Gastrocnemius medialis (tissue), 4 donors: ENCODE results near the gene ANGEL1. TPM values are rescaled to one million over a fixed set of nuclear protein-coding genes. Genes with fewer than 3 reads are reported as not detected.
A peak's percentile ranks its signal among the peaks of the same experiment; 100 is the strongest.

ENCODE experiments used
- ATAC-seq, 2 donors: fragments of 150-250 bp; one replicate each; pipeline ENCODE4 v1.9.1; 2016
- DNase-seq, 2 donors: peaks; one replicate each; pipeline ENCODE4 v3.0.0-alpha.2; 2019
- H3K27ac ChIP-seq, 4 donors: fragments of 200-600 bp; sonication (generic); 1 replicate in 1 of 4; 2 replicates in 3 of 4; pipeline ENCODE4 v1.5.1; 2016 to 2018; ENCODE audit warnings: mild to moderate bottlenecking in 2 of 4, moderate library complexity in 1 of 4
- H3K27me3 ChIP-seq, 3 donors: fragments of 200-600 bp; sonication (generic) in 2 of 3; 1 replicate in 1 of 3; 2 replicates in 2 of 3; pipeline versions ENCODE4 v1.5.1 to v1.6.0; 2016 to 2019; ENCODE audit warnings: mild to moderate bottlenecking in 1 of 3, moderate library complexity in 1 of 3
- H3K36me3 ChIP-seq, 2 donors: fragments of 200-600 bp; sonication (generic) in 1 of 2; one replicate each; pipeline ENCODE4 v1.5.1; 2017 to 2018
- H3K4me1 ChIP-seq, 2 donors: fragments of 200-600 bp; sonication (generic) in 1 of 2; one replicate each; pipeline ENCODE4 v1.5.1; 2016 to 2017; ENCODE audit warnings: mild to moderate bottlenecking in 2 of 2
- H3K4me3 ChIP-seq, 4 donors: fragments of 200-600 bp; sonication (generic) in 3 of 4; 1 replicate in 1 of 4; 2 replicates in 3 of 4; pipeline ENCODE4 v1.5.1; 2016 to 2019; ENCODE audit warnings: mild to moderate bottlenecking in 2 of 4
- H3K9me3 ChIP-seq, 3 donors: fragments of 200-600 bp; sonication (generic) in 2 of 3; 1 replicate in 1 of 3; 2 replicates in 2 of 3; pipeline ENCODE4 v1.5.1; 2016 to 2019
- POLR2A ChIP-seq, 2 donors: fragments of 450-650 bp; IDR thresholded peaks; one replicate each; pipeline ENCODE4 v1.6.1; 2017; ENCODE audit warnings: antibody characterized with exemption in 2 of 2, mild to moderate bottlenecking in 2 of 2, moderate library complexity in 2 of 2
- in situ Hi-C, 4 donors: fragments of 200-750 bp; cut with MboI; loops; one replicate each; pipeline versions ENCODE4 v1.15.0 to v1.8.0; 2017; ENCODE audit warnings: low sequenced_read_pairs in 4 of 4
- intact Hi-C: fragments of 100-400 bp; cut with DNase I; formaldehyde crosslinking; loops from one replicate; pipeline ENCODE4 v1.15.1; 2023; ENCODE audit warnings: low total_unique reads
- total RNA-seq, 4 donors: library from RNA; depleted of rRNA; stranded (reverse); fragments of >200 nt; gene quantifications; one replicate each; pipeline versions ENCODE4 v1.1.0 to v1.2.3, GENCODE V29; 2016
- TF ChIP-seq, protein P1 (sequence below), 5 experiments: fragments of 450-650 bp in 3 of 5; fragments of 200-600 bp in 2 of 5; sonication (generic) in 2 of 5; IDR thresholded peaks in 4 of 5; conservative IDR thresholded peaks in 1 of 5; 1 replicate in 4 of 5; 2 replicates in 1 of 5; pipeline ENCODE4 v1.5.1; 2016 to 2019; ENCODE audit warnings: antibody characterized with exemption in 5 of 5, mild to moderate bottlenecking in 3 of 5, moderate library complexity in 3 of 5

ANGEL1 gene
- total RNA-seq, 4 donors from 2014 or later: 8.6 to 16.9 (median 12.7) TPM

DNA sequence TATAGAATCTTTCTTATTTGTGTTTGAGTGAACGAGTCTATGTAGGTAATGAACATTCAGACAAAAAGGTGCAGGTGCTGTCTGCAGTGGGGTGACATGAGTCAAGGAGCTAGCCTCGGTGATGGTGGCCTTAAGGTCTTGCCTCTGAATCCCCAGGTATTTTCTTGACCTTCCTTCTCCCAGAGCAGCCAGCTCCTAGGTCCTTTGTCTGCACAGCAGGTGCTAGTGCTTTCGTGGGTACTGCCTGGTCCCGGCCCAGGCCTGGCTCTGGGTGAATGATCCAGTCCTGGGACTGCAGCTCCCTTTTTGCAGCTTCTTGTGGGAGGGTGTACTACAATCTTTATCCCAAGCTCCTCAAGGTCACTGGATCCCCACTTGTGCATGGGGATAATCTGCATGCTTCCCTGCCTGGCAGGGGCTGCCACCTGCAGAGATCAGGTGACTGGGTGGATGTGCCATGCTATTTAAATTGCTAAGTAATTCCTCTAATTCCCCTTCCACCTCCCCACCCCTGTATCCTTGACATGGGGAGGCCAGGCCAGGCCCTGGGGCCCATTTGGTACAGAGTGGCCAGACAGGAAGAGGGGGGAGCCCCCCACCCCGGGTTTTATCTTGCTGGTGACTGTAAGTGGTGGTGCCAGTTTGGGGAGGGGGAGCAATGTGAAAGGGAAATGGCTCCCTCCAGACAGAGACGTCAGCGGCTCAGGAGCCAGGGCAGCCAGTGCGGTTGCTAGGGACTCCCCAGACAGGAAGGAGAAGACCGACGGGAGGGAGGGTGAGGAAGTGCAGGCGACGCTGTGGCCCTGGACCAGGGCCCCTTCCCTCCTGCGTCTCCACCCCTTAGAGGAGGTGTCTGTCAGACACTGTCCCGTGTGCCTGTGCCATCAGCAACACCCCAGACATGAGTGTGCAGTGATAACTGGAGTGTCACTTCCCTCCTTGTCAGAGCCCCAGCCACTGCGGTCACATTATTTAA lies 44.7 kb downstream of the ANGEL1 start:
- ATAC-seq: peak in 1 of 2 donors; percentile 35
- no peak for DNase-seq
- no peak overlapping the region for H3K4me3 ChIP-seq
- no peak for TF ChIP-seq POLR2A (IDR thresholded peaks at IDR 0.05)
- TF ChIP-seq, protein P1, sequence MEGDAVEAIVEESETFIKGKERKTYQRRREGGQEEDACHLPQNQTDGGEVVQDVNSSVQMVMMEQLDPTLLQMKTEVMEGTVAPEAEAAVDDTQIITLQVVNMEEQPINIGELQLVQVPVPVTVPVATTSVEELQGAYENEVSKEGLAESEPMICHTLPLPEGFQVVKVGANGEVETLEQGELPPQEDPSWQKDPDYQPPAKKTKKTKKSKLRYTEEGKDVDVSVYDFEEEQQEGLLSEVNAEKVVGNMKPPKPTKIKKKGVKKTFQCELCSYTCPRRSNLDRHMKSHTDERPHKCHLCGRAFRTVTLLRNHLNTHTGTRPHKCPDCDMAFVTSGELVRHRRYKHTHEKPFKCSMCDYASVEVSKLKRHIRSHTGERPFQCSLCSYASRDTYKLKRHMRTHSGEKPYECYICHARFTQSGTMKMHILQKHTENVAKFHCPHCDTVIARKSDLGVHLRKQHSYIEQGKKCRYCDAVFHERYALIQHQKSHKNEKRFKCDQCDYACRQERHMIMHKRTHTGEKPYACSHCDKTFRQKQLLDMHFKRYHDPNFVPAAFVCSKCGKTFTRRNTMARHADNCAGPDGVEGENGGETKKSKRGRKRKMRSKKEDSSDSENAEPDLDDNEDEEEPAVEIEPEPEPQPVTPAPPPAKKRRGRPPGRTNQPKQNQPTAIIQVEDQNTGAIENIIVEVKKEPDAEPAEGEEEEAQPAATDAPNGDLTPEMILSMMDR (IDR thresholded peaks at IDR 0.05 in 4 of 5, conservative IDR thresholded peaks at IDR 0.05 in 1 of 5): no peak
- intact Hi-C loops: no loop called here
- in situ Hi-C loops: no loop called here
- H3K27ac ChIP-seq: peak overlapping the region; percentile 44 to 68 (median 58)
- H3K4me1 ChIP-seq: peaks cover 12 to 19% of the 10 kb centered on the region in 2 donors
- no peaks in the 10 kb centered on the region for H3K36me3 ChIP-seq
- no peaks in the 10 kb centered on the region for H3K9me3 ChIP-seq
- H3K27me3 ChIP-seq: peaks cover 4 to 7% (median 6%) of the 10 kb centered on the region in 3 donors

DNA sequence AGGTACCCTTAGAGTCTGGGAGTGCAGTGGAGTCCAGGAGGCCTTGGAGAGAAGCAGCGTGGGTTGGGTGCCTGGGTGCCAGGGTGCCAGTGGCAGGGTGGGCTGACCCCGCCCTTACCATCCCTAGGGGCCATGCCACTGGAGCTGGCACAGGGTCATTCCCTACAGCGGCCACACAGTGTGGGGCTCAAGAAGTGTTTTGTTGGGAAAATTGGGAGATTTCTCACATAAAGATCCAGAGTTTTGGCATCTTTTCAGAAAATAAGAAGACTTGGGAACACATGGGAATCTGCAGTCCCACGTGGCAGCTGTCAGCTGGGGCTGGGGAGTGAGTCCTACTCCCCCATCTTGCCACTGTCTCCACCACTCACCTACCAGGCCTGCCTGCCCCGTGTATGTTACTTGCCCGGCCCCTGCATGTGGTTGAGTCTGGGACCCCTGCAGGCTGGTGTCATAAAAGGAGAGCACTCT lies 47.2 kb downstream of the ANGEL1 start:
- H3K27ac ChIP-seq: peak overlapping the region in 2 of 4 donors; percentile 50 to 73
- H3K27me3 ChIP-seq: peaks cover 10 to 14% (median 10%) of the 10 kb centered on the region in 3 donors
- no peaks in the 10 kb centered on the region for H3K36me3 ChIP-seq
- H3K9me3 ChIP-seq: no peaks in the 10 kb centered on the region
- in situ Hi-C loops (no loop called here), intact Hi-C loops (no loop called here)
- ATAC-seq: no peak
- TF ChIP-seq POLR2A (IDR thresholded peaks at IDR 0.05): no peak
- DNase-seq: no peak
- peaks cover 17 to 18% of the 10 kb centered on the region in 2 donors for H3K4me1 ChIP-seq
- no peak overlapping the region for H3K4me3 ChIP-seq

DNA sequence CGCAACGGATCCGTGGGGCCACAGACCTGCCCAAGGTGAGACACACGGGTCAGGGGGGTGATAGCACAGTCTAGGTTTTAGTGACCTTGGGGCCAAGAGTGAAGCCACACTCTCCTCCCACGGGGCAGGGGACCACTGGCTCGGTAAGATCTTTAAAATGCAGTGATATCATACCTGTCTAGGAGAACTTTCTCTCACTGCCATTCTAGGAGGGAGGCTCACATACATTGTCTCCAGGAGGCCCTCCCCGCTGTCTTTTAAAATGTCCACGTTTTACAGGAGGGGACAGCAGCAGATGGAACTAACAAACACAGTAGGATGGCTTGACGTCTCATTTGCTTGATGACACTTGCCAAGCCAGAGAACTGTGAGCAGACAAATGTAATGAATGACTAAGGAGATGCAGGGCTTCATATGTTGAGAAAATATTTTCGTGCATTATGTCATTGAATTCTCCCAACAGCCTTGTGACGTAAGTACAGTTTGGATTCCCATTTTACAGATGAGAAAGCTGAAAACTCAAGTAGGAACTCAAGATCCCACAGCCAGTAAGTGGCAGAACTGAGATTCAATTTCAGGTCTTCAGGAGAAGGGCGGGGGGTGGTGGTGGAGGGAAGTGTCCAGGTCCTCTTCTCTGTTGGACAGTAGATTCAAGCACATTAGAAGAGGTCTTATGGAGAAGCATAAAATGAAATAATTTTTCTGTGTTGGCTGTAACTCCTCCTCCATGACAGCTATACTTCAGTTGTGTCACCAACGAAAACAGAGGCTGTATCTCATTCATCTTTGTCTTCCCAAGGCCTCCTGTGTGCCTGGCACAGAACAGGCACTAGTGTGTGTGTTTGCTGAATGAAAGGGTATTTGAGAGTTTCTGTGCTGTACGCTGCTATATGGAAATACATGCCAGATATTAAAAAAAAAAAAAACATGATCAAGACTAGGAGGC lies 49.3 kb downstream of the ANGEL1 start:
- DNase-seq (no peak), ATAC-seq (no peak)
- Histone ChIP-seq H3K4me1 (peaks cover 15 to 18% of the 10 kb centered on the region in 2 donors), H3K36me3 (no peaks in the 10 kb centered on the region), H3K4me3 (peak overlapping the region; percentile 66 to 80 (median 76)), H3K9me3 (no peaks in the 10 kb centered on the region), H3K27me3 (peaks cover 10 to 14% (median 10%) of the 10 kb centered on the region in 3 donors), H3K27ac (peak overlapping the region; percentile 45 to 73 (median 66))
- TF ChIP-seq, protein P1 (IDR thresholded peaks at IDR 0.05 in 4 of 5, conservative IDR thresholded peaks at IDR 0.05 in 1 of 5): no peak
- TF ChIP-seq POLR2A (IDR thresholded peaks at IDR 0.05): no peak
- in situ Hi-C loops (no loop called here), intact Hi-C loops (loop anchor here (5.0 kb wide), 1 partner anchor 41 kb away; no protein-coding TSS in a partner anchor)

DNA sequence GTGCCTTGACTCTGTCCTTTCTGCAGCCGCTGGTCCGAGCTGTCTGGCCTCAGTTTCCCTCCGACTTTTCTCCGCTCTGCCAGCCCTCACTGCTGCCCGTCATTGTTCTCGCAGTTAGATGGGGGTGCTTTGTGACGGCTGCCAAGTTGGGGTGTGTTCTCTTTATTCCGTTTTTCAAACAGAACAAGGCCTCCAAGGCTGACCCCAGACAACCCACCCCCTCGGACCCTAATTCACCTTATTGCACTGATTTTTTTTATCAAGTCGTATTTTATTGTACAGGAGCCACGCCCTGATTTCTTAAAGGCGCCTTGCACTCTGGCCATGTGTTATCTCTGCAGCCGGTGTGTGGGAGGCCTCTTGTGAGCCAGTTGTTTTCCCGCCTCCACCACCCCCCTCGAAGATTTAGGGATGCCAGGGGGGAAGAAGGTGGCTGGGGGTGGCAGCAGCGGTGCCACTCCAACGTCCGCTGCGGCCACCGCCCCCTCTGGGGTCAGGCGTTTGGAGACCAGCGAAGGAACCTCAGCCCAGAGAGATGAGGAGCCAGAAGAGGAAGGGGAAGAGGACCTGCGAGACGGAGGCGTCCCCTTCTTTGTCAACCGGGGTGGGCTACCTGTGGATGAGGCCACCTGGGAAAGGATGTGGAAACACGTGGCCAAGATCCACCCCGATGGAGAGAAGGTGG lies 50.1 kb downstream of the ANGEL1 start:
- DNase-seq: no peak
- intact Hi-C loops: loop anchor here (5.0 kb wide), 1 partner anchor 40 kb away; no protein-coding TSS in a partner anchor
- TF ChIP-seq, protein P1 (IDR thresholded peaks at IDR 0.05 in 4 of 5, conservative IDR thresholded peaks at IDR 0.05 in 1 of 5): no peak
- TF ChIP-seq POLR2A (IDR thresholded peaks at IDR 0.05): no peak
- in situ Hi-C loops: no loop called here
- no peak for ATAC-seq
- H3K4me3 ChIP-seq: peak overlapping the region; percentile 66 to 80 (median 76)
- H3K9me3 ChIP-seq: no peaks in the 10 kb centered on the region
- no peaks in the 10 kb centered on the region for H3K36me3 ChIP-seq
- peak overlapping the region; percentile 1 to 73 (median 66) for H3K27ac ChIP-seq
- peaks cover 10 to 18% of the 10 kb centered on the region in 2 donors for H3K4me1 ChIP-seq
- peaks cover 10 to 14% (median 10%) of the 10 kb centered on the region in 3 donors for H3K27me3 ChIP-seq
